ENCODE results near the gene PARP14.

- TF ChIP-seq CTCF (IDR thresholded peaks at IDR 0.05; ENCODE audit: borderline replicate concordance, extremely low read depth, low read length, poor library complexity, severe bottlenecking) (no peak), EZH2 (IDR thresholded peaks at IDR 0.05; ENCODE audit: borderline replicate concordance, low read depth, low read length, severe bottlenecking) (no peak)
Observed at GRCh38 chr3:122674339-122674738, 6.3 kb upstream of the PARP14 start.

Measured in DND-41 (cell line).